GM03348 (cell line): ENCODE measurements around the gene ADRA2C.
"Not testable (repeated sequence)": the region's sequence is repeated elsewhere in the genome, so short reads cannot be mapped to it uniquely, and the experiment has no call there.

Experiments
- DNase-seq: peaks from one replicate; pipeline ENCODE4 v3.0.0; 2012; ENCODE audit warnings: low spot score

The ADRA2C gene

GRCh38 chr4:3813151-3814052 lies 47.2 kb downstream of the ADRA2C start:
- DNase-seq = no peak

DNA sequence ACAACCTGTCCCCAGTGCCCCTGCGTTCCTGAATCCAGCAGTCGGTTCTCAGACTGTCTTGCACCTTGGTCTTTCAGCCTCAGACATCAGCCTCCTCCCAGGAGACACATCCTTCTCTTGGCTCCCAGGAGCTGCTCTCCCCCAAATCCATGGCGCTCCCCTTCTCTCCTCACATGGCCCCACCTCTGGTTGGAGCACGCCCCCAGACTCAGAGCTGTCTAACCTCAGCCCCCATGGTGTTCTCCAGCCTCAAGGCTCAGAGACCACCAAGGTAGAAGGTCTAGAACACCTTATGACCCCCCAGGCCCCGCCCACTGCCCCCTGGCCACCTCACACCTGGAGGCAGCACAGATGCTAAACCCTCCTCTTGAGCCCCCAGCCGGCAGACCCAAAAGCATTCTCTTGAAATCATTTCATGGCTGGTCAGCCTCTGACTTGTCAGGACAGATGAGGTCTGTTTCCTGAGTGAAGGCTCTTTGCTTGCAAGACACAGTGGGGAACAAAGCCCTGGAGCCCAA lies 47.9 kb downstream of the ADRA2C start:
- DNase-seq = no peak

GRCh38 chr4:3814838-3815237 lies 48.7 kb downstream of the ADRA2C start:
- DNase-seq = not testable (repeated sequence)

GRCh38 chr4:3816256-3816825 lies 50.2 kb downstream of the ADRA2C start:
- DNase-seq = no peak

DNA sequence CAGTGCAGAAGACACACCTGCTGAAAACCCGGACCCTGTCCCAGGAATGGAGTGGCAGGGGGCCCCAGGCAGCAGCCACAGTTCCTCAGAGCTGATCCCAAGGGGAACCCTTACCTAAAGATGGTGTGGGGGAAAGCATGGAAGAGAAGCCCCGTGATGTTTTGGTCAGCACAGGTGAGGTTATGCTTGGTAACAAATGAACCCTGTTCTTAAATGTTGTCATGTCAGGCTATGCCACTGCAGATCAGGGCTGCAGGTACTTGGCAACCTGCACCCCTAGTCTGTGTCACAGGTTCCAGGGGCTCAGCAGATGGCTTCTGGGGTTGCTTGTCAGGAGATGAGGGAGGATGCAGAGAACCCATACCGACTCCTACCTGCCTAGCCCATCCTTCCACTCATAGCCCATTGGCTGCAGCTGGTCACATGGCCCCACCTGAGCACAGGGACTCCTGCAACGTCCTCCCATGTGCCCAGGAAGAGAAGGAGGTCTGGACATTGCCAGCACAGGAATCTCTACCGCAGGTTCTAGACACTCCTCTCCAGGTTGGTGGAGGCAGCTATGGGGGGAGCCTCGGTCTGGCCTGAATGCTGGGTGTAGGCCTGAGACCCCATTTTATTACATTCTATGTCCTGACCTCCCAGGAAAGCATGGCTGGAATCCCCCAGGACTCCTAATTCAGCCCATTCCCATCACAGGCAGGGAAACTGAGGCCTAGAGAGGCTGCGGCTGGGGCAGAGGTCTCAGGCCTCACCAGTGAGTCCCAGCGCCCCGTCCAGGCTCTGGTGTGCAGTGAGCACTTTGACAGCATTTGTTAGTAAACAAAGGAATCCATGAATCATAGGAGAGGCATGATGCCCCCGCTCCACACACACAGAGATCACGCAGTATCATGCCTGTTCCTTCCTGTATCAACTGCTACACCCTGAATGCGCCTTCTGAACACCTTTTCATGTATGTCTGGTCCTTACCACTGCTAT lies 51.1 kb downstream of the ADRA2C start:
- DNase-seq = no peak
